ENCODE data around the gene PLCG2.
"Not testable (repeated sequence)": the region's sequence is repeated elsewhere in the genome, so short reads cannot be mapped to it uniquely, and the experiment has no call there.

PLCG2 gene

DNA sequence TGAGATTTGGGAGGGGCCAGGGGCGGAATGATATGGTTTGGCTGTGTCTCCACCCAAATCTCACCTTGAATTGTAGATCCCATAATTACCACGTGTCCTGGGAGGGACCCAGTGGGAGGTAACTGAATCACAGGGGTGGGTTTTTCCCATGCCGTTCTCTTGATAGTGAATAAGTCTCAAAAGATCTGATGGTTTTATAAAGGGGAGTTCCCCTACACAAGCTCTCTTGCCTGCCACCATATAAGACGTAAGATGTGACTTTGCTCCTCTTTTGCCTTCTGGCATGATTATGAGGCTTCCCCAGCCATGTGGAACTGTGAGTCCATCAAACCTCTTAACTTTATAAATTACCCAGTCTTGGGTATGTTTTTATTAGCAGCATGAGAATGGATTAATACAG lies 230.7 kb downstream of the PLCG2 start:
- not testable (repeated sequence) for DNase-seq

DNA sequence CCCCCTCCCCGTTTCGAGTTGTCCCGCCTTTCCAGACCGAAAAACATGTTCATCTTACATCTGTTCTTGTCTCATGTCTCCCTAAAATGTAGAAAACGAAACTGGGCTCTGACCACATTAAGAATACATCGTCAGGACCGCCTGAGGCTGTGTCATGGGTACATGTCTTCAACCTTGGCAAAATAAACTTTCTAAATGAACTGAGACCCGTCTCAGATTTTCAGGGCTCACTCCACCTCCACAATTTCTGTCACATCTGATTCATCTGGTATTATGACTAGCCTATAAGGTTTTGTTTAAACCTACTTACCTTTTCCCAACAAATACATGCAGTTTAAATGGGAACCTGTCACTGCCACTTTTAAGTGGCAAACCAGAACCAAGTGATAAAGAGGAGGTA lies 231.6 kb downstream of the PLCG2 start:
- DNase-seq, result no peak

DNA sequence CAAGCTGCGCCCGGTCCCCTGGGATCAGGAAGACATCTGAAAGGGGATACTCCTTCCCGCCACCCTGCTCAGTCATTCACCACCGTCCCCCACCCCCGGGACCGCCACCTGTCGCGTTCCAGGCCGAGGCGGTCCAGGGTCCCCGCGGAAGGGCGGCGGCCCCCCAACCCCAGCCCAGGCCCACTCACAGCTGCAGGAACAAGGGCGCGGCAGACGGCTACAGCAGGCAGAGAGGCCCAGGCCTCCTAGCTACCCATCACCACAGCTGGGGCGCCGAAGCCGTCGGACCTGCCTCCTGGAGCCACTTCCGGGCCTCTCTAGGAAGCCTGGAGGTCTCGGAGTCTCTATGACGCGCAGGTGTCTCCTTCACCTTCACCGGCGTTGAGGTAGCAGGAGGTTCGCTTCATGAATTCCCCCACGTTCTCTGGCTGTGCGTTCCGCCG lies 232.1 kb downstream of the PLCG2 start, which contains the start of gene SDR42E1:
SDR42E1 (minus strand) TSS at position 272 of the 443 bp plus-strand sequence. CDS start 10,612 bp downstream, outside the sequence.
- no peak for DNase-seq
